HG03558 (cell line): Measurements from ENCODE around the gene TTC34.
"Not testable (repeated sequence)": the region's sequence is repeated elsewhere in the genome, so short reads cannot be mapped to it uniquely, and the experiment has no call there.

ENCODE experiments used
- ATAC-seq: cut with Tn5 transposase; IDR thresholded peaks from one replicate; pipeline ENCODE4 v1.9.1; 2021; ENCODE audit warnings: moderate number of reproducible peaks; ENCODE audit not compliant: unreplicated experiment; ENCODE audit errors: extremely low read depth

The TTC34 gene

DNA sequence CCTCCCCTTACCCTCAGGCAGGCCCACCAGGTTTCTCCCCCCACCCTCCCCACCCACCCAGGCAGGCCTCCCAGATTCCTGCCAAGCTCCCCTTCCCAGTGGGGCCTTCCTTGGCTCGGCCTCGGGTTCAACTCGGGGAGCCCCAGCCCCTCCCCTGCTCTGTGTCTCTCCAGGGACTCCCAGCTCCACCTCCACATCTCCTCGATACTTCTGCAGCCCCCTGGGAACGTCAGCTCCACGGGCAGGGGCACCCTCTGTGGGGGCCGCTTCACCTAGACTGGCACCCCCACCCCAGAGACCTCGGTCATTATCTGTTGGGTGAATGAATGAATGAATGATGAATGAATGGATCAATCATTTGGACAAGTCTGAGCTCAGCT lies 169.5 kb downstream of the TTC34 start:
- no peak for ATAC-seq

DNA sequence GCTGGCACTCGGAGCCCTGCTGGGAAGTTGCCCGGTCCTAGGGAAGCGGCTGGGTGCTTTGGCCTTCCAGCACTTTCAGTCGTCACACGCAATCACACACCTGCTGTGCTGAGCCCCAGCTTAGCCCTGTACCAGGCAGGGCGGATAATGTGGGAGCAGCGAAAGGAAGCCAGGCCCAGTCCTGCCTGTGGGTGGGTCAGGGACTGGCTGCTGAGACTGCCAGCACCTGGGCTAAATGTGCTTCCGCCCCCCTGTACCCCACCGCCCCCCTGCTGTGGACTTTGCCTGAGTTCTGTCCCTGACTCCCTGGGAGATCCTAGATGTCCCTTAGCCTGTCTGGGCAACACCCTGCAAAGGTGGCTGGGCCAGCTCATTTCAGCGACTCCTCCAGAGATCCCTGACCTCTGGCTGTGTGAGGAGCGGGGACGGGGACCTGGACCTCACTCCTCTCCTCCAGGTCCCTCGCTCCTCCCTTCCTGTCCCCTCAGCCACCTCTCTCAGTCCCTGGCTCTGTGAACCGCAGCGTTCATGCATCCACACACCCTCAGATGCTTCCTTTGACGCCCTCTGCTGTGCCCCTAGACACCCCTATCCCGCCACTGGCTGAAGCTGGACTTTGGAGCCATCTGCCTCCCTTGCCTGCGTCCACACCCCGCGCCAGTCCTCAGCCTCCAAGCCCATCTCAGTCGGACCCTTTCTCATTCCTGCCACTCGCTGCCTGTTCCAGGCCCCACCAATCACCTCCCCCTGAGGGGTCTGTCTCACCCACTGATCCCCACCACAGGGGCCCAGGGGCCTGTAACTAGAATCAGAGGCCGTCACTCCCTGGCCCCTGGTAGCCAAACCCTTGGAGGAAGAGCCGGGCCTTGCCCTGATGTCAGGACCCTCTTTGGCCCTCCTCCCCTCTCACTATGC lies 170.1 kb downstream of the TTC34 start:
- no peak for ATAC-seq

DNA sequence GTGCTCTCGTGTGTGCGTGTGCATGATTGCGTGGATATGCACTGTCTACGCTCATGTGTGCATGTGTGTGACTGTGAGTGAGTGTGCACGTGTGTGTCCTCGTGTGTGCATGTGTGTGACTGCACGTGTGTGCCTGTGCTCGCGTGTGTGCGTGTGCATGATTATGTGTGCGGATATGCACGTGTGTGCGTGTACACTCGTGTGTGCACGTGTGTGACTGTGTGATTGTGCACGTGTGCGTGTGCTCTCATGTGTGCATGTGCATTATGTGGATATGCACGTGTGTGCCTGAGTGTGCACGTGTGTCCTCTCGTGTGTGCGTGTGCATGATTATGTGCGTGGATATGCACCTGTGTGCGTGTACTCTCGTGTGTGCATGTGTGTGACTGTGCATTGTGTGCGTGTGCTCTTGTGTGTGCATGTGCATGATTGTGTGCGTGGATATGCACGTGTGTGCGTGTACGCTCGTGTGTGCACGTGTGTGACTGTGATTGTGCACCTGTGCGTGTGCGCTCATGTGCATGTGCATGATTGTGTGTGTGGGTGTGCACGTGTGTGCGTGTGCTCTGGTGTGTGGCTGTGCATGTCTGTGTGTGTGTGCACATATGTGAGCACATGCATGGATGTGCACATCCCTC lies 170.9 kb downstream of the TTC34 start:
- no peak for ATAC-seq

DNA sequence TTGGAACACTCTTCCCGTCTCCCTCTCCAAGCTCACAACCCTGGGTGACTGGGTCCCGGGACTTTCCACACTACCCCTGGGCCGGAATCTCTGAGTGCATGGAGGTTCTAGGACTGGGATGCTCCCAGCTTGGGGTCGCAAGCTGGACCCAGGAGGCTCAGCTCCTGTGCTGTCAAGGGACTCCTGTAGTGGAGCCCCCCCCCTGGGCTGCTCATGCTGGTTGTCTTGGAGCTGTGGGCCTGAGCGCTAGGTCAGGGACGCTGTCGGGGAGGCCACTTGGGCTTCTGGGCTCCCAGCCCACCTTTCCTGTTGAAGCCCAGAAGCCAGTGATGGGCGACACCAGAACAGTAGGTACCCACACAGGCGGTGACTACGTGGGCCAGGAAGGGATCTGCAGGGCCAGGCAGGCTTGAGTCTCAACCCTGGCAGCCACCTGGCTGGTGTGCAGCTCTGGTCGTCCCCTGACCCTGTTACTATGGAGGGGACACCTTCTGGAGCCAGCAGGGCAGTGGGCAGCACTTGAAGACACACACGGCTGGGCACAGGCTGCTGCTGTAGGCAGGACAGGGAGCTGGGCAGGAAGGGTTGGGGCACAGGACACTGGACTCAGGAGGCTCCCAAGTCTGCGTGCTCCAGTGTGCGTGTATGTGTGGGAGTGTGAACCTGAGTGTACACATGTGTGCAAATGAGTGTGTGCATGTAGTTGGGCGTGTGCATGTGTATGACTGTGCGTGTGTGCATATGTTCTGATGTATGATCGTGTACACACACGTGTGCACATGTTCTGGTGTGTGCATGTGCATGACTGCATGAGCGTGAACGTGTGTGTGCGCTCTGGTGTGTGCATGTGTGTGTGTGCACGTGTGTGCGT lies 171.6 kb downstream of the TTC34 start:
- no peak for ATAC-seq

DNA sequence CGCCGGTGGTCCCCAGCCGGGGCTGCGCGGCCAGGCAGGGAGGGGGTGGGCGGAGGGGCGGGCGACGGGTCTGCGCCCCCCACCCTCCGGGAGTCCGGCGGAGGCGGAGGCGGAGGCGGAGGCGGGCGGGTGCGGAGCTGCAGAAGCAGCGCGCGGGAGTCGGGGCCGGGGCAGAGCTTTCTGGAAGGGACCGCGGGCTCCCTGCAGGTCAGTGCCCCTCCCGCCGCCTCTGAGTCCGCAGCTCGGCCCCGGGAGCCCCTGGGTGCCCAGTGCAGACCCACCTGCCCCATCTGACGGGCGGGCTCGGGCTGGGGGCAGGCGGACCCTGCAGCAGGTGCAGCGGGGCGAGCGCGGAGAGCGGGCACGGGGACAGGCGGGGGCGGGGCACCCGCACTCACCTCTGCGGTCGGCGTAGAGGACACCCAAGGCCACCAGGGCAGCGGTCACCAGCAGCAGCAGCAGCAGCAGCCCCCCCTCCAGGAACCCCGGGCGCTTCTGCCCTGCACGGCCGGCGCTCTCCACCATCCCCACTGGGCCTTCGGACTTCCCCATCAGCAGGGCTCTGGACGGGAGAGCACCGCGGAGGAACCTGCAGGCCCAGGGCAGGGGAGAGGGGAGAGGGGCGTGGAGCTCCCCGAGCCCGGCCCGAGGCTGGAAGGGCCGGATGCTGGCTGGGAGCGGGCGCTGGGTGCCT lies 172.4 kb downstream of the TTC34 start:
- ATAC-seq = no peak

DNA sequence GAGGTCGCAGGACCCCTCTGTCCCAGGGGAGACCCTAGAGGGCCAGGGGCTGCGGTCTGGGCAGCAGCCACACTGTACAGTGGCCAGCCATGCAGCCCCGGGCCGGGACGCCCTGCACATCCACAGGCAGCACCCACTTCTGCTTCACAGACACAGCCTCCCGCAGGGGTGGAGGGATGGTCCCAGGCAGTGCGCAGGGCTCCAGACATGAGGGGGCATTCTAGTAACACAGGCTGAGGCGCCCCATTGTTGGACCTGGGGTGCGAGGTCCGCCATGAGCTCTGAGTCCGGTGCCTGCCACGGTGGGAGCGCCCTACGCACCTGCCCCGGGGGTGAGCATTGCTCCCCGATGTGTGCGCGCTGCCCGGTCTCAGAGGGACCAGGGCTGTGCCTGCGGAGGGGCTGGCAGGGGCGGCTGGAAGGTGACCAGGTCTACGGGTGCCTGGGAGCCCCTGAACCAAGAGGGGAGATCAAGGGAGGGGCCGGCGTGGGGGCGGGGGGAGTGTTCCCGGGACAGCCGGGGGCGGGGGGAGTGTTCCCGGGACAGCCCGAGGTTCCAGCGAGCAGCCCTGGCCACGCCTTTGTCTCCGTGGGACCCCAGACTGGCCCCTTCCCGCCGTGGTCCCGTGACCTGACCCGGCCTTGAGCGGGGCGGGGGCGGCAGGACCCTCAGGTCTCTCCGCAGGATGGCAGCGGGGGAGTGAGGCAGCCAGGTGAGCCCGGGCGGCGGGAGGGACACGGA lies 173.1 kb downstream of the TTC34 start:
- no peak for ATAC-seq

DNA sequence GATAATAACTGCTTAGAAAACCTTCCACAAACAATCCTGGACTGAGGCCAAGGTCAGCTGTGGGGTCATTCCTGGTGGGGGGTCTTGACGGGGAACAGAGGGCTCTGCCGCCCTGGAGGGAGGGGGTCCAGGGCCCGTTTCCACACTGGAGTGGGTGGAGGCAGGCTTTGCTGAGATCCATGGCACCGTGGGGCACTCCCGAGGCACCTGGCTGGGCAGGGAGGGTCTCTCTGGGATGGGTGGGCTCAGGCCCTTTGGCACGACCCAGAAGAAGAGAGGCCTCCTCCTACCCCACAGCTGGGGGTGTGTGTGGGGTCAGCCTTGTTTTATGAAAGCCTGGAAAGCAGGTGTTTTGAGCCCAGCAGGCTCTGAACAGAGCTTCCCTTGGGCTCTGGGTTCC lies 173.7 kb downstream of the TTC34 start:
- no peak for ATAC-seq

DNA sequence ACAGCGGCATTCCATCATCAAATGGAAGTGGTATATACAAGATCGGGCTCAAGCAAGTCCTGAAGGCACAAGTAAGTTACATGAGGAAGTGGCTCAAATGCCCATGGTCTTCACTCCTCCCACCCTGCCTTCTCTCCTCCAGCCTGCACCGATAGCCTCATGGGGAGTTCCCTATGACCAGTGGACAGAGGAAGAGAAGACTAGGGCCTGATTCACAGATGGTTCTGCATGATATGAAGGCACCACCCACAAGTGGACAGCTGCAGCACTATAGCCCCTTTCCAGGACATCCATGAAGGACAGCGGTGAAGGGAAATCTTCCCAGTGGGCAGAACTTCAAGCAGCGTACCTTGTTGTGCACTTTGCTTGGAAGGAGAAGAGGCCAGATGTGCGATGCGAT lies 175.7 kb downstream of the TTC34 start:
- ATAC-seq = not testable (repeated sequence)

DNA sequence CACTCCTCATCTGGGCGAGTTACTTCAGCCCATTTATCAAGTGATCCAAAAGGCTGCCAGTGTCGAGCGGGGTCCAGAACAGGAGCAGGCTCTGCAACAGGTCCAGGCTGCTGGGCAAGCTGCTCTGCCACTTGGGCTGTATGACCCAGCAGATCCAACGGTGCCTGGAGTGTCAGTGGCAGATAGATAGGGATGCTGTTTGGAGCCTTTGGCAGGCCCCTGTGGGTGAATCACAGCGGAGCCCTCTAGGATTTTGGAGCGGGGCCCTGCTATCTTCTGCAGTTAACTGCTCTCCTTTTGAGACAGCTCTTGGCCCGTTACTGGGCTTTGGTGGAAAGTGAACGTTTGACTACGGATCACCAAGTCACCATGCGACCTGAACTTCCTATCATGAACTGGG lies 176.2 kb downstream of the TTC34 start:
- no peak for ATAC-seq

DNA sequence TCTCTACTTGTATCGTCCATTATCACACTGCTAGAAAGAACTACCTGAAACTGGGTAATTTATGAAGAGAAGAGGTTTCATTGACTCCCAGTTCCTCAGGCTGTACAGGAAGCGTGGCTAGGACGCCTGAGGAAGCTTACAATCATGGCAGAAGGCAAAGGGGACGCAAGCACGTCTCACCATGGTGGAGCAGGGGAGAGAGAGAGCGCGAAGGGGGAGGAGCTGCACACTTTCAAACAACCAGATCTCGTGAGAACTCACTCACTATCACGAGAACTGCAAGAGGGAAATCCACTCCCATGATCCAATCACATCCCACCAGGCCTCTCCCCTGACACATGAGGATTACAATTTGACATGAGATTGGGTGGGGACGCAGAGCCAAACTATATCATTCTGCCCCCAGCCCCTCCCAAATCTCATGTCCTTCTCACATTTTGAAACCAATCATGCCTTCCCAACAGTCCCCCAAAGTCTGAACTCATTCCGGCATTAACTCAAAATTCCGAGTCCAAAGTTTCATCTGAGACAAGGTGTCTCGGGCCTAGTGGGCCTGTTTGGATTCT lies 176.7 kb downstream of the TTC34 start:
- no peak for ATAC-seq

DNA sequence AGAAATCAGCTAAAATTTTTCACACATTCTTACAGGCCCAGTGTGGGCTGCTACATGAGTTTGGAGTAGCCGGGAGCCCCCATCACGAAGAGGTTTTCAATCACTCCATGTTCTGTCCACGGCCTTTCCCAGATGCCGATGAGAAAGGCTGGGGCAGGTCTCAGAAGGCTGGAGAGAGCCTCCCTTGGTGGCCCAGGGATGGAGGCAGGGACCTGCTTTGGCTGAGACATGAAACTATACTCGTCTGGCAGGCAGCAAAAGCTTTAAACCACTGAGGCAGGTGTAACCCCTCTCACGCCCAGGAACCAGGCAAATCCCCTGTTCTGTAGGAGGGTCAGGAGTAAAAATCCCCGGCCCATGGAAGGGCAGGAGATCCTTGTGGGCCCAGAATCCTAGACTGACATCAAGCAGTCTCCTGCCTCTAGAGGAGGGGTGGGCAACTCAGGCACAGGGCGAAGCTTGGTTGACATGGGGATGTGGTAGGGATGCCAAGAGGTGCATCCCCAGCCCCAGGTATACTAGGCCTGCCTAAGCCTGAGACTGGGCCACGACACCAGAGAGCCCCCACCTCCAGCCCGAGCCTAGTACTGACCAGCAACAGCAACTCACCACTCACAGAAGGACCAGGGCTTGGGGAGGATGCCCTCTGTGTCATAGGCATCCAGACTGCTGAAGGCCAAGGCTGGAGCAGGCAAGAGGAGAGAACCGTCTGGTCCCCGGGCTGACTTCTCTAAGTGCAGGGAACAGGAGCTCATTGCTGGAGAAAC lies 177.7 kb downstream of the TTC34 start:
- no peak for ATAC-seq

DNA sequence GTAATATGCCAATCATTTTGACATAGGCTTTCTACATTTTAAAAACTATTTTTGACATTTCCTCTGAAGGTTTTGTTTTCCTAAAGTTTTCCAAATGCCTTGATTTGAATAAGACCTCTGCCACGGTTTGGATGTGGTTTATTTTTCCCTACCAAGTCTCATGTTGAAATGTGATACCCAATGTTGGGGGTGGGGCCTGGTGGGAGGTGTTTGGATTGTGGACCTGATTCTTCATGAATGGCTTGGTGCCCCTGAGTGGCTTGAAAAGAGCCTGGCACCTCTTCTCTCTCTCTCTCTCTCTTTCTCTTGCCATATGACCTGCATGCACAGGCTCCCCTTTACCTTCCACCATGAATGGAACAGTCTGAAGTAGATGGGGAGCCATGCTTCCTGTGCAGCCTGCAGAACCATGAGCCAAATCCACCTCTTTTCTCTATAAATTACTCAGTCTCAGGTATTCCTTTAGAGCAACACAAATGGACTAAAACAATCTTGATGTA lies 183.5 kb downstream of the TTC34 start:
- no peak for ATAC-seq

DNA sequence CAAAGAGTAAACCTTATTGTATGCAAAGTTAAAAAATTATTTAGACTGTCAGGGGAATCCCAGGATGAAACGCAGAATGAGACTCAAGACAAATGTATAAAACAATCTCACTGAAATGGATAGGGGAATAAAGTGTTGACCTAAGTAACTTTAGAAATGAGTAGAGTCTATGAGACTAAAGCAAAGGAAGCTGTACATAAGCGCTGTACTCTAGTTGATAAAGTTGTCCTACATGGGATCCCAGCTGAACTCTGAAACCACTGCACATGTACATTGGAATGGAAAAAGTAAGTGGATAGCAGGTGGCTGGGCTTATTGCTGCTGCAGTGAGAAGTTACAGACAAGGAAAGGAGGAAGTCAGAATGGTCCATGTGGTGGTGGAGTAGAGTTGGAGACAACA lies 187.3 kb downstream of the TTC34 start:
- ATAC-seq = no peak

DNA sequence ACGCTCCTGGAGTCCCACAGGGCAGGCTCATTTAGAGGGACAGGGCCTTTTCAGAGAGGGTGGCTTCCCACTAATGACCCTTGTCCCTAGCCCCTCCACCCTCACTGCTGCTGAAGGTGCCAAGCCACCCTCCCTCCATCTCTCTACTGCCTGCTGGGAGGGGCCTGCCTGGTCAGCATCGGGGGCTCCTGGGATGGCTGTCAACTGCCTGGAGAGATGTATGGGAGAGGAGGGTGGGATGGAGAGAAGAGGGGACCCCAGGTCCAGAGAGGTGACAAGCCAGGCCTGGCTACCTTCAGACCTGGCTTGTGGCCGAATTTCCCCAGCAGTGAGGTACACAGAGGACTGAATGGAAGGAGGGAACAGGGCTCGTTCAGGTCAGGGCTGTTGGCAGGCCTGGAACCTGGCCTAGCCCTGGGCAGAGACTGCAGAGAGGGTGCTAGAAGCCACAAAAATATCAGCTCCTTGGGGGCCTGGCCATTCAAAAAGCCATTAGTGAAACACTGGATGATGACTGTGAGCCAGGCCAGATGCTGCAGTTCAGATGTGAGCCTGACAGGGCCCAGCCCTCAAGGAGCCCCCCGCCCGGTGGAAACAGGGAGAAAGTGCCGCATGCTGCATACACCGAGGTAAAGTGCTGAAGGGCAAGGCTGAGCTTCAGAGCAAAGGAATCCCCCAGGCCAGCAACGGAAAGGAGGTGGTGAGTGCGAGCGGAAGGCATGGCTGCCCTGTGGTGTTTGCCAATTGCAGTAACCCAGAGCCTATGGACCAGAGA lies 188.7 kb downstream of the TTC34 start:
- ATAC-seq = no peak

DNA sequence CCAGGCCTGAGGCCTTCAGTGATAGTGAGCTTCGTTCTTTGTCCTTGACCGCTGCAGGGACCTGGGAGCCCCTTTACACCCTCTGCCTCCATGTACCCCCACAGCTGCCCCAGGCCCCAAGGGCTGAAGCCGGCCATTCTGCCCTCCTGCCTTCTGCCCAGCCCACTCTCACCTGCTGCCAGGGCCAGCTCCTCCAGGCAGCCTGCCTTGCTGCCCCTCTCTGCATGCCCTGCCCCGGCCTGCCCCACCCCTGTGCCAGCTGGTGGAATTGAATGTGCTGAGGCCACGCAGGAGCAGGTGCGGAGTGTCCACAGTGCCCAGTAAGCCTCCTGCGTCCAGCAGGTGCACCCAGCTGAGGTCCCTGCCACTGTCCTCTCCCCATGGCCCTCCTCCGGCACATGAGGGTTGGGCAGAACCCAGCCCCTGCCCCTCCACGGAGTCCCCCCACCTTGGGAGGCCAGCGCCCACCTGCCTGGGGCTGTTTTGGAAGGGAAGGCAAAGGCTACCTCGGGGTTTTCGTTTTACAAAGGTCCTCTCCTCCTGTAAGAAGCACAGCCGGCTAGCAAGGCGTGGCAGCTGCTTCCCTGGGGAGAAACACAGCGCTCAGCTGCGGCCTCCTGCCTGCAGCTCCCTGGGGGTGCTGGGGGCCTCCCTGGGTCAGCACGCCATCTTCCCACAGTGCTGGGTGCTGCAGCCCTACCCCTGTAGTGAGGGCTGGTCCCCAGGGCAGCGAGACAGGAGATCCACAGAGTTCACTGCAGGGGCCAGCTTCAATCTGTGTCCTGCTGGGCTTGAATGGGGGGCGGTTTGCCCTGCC lies 189.7 kb downstream of the TTC34 start:
- no peak for ATAC-seq

DNA sequence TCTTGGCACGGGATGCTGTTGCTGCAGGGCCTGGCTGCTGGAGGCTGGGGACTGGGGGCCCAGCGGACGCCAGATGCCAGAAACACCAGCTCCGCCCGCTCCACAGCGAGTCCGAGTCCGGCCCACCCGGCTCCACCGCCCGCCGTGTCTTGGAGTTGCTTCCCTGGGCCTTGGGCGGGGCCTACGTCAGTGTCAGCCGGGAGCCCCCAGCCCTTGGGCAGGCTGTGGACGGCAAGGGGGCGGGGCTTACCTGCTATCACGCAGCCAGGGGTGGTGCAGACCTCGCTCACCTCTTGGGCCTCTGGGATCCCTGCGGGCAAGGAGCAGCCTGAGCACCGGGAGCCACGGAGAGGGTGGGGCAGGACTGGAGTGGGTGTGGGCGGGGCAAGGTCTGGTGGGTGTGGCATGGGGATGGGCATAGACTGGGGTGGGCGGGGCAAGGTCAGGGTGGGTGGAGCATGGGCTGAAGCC lies 190.4 kb downstream of the TTC34 start:
- no peak for ATAC-seq
